Stimulated activated CD8-positive, alpha-beta memory T cell treated with anti-CD3 and anti-CD28 coated beads, Interleukin-15, amount 100 ng/mL, for 48 hours (primary cell): ENCODE measurements around the gene OR10T2.
"Not testable (repeated sequence)": the region's sequence is repeated elsewhere in the genome, so short reads cannot be mapped to it uniquely, and the experiment has no call there.

Experiments
- DNase-seq, 2 donors: peaks; one replicate each; pipeline ENCODE4 v3.0.0-alpha.2; 2020; ENCODE audit warnings: low read depth in 2 of 2

OR10T2 gene, protein sequence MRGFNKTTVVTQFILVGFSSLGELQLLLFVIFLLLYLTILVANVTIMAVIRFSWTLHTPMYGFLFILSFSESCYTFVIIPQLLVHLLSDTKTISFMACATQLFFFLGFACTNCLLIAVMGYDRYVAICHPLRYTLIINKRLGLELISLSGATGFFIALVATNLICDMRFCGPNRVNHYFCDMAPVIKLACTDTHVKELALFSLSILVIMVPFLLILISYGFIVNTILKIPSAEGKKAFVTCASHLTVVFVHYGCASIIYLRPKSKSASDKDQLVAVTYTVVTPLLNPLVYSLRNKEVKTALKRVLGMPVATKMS

DNA sequence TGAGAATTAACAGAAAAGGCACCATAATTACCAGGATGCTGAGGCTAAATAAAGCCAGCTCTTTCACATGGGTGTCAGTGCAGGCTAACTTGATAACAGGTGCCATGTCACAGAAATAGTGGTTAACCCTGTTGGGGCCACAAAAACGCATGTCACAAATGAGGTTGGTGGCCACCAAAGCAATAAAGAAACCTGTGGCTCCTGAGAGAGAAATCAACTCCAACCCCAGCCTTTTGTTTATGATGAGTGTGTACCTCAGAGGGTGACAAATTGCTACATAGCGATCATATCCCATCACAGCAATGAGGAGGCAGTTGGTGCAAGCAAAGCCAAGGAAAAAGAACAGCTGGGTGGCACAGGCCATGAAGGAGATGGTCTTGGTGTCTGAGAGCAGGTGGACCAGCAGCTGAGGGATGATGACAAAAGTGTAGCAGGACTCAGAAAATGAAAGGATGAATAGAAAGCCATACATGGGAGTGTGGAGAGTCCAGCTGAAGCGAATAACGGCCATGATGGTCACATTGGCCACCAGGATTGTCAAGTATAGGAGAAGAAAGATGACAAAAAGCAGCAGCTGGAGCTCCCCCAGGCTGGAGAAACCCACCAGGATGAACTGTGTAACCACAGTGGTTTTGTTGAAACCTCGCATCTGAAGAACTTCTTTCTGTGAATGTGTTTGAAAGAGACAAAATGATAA is at the start of gene OR10T2:
TSS of gene OR10T2 (minus strand) at position 649 of the 697 bp plus-strand sequence. CDS start at position 649, 0 bp downstream.
- no peak for DNase-seq

DNA sequence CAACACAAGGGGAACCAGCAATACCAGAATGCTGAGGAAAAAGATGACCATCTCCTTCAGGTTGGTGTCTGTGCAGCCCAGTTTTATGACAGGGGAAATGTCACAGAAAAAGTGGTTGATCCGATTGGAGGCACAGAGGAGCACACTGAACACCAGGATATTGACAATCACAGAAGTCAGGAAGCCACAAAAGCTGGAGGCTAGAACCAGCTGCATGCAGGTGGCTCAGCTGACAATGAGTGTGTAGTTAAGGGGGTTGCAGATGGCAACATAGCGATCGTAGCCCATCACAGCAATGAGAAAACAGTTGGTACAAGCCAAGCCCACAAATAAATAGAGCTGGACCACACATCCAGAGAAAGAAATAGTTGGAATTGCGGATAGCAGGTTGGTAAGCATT is 46.1 kb upstream of the OR10T2 start:
- no peak for DNase-seq

DNA sequence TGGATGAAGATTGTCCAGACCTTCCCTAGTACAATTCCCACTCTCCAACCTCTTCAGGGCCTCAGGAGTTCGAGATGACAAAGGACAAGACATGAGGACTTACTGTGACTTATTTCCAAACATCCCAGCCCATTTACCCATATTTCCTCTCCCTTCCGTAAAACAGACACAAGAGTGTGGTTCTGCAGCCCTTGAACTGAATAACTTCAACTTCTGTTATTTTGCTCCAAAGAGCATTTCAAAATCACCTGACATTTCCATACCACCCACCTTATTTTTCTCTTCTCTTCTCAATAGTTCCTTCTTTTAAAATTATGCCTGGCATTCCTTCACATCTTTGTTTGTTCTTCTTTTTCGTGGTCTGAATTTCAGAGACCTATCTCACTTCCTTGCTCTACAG is 35.5 kb upstream of the OR10T2 start:
- DNase-seq = no peak

DNA sequence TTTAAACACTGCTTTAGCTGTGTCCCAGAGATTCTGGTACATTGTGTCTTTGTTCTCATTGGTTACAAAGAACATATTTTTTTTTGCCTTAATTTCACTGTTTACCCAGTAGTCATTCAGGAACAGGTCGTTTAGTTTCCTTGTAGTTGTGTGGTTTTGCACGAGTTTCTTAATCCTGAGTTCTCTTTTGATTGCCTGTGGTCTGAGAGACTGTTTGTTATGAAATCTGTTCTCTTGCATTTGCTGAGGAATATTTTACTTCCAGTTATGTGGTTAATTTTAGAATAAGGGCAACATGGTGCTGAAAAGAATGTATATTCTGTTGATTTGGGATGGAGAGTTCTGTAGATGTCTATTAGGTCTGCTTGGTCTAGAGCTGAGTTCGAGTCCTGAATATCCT is 30.9 kb upstream of the OR10T2 start:
- not testable (repeated sequence) for DNase-seq

DNA sequence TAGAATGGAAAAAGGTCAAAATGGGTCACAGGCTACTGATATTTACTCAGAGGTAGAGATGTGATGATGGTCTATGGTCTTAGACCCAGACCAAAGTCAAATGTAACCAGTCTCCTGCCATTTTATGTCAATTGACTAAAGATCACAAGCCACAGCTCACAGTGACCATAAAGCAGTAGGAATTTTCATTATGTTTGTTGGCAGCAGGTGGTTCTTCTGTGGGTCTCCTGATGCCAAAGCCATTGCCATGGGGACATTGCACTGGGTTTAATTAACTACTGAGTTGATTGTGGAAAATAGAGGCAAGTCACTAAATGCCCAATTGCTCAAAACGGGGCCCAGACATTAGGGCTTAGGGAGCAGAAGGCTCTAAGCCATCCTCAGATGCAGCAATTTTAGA is 26.9 kb upstream of the OR10T2 start, which contains the start of gene OR10K2:
TSS of gene OR10K2 (minus strand) at position 101 of the 400 bp plus-strand sequence. CDS start 5,371 bp downstream, outside the sequence.
- no peak for DNase-seq

DNA sequence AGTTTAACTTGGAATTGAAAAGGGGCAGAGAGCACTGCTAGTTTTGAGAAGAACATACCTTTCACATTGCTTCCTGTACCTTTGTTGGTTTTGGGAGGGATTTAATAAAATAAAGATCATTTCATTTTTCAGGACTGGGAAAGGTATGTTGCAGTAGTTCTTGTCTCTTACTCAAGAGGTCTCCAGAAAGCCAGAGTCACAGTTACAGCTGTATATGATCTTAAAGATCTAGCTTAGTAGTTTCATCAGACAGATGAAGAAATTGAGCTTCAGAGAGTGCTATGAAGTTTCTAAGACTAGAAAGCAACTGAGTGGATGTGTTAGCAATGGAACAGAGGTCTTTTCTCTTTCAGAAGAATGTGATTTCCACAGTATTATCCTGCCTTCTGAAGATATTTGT is 25.8 kb upstream of the OR10T2 start:
- DNase-seq = no peak

DNA sequence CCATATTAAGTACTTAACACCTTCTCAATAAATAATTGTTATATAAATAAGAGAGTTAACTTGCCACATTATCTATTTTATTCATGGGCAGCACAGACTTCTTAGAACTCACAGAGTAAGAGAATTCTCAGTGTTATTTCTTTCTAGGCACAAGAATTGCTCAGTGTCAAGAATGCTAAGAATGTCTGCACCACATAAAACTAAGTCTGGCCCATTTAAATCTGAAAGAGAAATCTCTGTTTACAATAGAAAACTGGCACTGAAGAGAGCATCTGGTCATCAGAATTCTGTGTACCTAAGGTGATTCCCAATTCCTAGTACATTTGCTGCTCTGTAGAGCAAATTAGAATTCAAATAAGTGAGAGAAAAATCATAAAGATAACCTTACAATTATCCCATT is 22.9 kb upstream of the OR10T2 start:
- DNase-seq = no peak

DNA sequence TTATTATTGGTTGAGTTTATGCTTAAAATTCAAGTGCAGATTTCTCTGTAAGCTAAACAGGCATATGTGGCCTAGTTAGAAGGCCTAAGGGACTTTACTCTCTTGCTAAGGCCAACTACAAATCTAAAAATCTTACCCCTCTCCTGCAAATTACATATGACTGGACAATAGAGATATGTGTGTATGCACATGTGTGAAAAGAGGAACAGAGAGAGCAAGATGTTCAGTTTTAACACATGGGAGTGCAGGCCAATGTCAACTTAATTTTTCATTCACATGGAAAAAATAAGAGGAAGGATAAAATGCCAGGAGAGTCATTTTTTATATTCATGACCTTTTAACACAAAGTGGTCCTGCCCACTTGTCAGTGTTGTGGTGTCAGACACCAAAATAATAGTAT is 18.3 kb upstream of the OR10T2 start:
- DNase-seq = no peak

DNA sequence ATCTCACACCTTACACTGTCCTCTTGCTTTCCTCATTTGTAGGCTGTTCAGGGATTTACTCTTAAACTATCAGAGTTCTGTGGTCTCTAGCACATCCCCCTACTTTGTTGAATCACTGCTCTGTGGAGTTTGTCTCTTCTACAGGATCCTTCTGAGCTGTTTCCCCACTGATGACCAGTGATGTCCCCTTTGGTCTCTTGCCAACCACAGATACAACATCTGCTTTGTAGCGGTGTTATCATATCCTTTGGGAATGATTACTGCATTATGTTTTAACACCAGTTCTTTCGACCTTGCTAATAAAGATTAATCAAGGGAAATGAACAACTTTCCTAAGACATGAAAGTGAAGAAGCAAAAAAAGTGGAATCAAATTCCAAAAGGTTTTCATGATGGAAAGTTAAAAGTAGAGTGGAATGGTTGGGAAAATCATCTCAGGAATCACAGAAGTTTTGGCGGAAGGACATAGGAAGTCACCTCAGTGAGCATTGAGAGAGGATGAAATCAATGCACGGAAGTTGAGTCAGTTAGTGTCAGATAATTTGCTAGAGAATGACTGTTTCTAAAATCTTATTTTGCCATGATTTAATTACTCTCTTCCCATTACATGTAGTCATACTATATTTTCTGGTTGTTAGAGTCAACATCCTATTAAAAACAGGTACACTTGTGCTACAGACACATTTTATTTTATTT is 15.5 kb upstream of the OR10T2 start:
- DNase-seq = no peak

DNA sequence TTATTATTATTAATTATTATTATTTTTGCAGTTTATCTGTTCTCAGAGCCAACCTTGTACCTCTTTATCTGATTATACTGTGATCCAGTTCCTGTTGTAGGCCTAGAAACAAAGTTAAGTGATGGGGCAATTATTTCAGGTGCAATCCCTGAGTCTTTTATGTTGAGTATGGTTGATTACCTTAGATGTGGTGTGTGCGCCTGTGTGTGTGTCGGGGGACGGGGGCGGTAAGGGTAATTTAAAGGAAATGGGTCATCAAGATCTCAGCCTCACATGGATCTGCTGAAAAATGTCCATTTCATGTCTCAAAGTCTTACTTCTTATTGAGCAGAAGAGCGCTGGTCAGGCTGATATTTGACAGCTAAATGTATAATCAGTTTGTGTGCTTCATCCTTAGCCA is 7.8 kb upstream of the OR10T2 start:
- DNase-seq = no peak

DNA sequence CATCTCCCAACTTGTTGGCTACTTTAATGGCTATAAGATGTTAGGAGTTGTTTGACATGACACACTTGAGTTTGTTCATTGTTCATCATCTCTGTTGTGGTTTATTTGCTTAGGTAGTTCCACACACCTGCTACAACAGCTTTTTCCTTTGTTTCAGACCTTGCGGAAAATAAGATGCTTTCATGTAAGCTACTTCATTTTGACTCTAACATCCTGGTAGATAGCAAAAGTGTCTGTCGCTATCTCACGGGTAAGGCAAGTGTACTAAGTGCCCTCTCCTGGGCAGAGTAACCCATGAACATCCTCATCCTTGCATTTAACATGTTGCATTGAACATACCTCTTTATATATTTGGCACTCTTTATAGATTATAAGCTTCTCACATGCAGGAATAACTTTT is 1.6 kb upstream of the OR10T2 start:
- DNase-seq = no peak

DNA sequence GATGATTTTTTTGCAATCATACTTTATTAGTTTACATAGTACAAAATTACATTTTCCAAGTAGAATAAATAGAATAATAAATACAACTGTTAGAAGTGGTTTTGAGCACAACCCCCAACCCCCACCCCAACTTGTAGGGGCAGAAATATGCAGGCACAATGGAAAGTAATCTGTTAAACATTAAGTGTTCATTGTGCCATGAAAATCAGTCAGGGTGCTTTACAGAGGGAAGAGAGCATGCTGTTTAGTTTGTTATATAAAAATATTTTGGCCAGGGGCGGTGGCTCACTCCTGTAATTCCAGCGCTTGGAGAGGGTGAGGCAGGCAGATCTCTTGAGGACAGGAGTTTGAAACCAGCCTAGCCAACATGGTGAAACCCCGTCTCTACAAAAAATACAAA is 2.6 kb downstream of the OR10T2 start:
- no peak for DNase-seq

DNA sequence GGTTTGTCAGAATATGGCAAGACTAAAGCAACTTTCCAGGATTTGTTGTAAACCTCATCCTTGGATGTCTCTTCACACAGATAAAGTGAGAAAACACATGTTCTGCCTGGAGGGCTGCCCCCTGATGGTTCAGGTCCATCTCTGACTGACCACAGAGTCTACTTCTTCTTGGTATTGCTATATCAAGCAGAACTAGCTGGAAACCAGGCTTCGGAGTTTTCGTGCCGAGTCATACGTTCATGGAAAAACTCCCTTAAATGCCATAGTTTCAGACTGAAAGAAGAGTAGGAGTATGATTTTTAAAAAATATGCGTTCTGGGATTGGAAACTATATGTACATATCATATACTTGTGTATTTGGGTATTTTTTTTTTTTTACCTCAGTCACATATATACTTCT is 5.8 kb downstream of the OR10T2 start:
- DNase-seq = no peak

DNA sequence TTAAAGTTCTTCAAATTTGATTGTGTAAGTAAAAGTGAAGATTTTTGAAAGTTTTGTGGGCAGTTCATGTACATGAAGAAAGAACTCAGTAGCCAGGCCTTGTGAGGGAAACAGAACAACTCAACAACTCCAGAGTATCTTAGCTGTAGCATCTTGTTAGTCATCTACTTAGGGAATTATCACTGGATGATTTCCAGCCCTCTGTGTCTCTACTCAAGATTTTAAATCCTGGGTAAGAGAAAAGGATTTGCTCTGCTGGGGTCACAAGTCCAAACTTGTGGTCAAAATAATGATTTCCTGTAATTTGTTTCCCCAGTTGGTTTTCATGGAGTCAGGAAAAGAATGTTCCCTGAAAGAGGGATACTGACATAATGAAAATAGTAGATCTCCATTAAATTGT is 8.2 kb downstream of the OR10T2 start:
- DNase-seq = no peak

DNA sequence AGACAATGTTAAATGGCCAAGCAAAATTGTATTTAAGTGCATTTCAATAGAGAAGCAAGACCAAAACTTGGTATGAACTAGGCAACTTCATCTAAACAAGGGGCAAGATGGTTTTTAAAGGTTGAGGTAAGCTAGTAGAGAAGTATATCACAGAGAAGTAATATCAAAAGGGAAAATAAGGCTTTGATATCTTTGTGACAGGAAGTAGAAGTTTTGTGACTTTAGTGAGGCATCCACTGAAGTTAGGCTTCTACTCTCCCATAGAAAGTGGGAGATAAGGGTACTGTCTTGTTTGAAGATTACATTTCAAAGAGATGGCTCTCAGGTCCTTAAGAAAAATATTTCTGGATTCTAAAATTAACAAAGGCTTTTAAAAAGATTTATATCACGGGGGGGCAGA is 8.9 kb downstream of the OR10T2 start:
- DNase-seq = no peak

DNA sequence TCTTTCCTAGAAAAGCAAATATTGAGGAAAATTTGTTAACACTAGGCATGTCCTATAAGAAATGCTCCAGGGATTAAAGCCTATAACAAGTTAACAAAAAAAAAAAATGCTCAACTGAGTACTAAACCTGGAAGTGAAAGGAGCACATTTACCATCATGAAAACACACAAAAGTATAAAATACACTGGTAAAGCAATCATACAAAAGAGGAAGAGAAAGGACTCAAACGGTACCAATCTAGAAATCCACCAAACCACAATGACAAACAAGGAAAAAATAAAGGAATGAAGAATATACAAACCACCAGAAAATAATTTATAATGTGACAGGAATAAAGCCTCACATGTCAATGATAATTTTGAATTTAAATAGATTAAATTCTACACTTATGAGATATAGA is 24.4 kb downstream of the OR10T2 start:
- no peak for DNase-seq

DNA sequence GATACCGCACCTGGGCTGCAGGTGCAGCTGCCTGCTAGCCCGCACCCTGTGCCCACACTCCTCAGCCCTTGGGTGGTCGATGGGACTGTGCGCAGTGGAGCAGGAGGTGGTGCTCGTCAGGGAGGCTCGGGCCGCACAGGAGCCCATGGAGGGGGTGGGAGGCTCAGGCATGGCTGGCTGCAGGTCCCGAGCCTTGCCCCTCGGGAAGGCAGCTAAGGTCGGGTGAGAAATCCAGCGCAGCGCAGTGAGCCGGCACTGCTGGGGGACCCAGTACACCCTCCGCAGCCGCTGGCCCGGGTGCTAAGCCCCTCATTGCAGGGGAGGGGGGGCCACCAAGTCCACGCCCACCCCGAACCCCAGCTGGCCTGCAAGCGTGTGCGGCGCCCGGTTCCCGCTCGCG is 25.2 kb downstream of the OR10T2 start:
- DNase-seq = not testable (repeated sequence)

DNA sequence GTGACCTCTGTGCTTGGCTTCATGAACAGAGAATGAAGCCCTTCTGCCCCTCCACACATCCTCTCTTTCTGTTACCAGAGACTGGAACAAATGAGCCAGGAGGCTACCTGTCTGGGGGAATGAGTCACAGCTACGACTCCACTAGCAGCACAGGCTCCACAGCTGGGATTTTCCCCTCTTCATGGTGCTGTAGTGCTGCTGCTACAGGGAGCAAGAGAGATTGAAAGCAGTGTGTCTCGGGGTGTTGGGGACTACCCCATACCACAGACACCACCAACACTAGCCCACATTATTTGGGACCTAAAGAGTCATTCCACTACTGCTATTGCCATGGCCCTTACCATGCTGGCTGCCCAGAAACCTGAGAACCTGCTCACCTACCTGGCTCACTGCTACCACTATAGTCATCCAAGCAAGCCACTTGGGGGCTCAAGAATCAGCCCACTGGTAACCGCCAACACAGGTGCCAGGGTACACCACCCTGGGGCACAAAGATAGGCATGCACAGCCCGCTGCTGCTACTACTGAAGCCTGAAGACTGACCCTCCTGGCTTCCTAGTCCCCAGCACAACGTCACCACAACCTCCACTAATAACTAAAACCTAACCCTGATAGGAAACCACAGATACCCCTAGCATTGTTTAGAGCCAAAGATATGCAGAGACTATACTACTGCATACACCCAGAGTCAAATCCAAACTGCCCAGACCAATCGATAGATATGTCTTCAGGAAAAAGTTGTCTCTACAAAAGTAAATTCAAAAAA is 27.9 kb downstream of the OR10T2 start:
- peak; percentile 35 to 47 for DNase-seq

DNA sequence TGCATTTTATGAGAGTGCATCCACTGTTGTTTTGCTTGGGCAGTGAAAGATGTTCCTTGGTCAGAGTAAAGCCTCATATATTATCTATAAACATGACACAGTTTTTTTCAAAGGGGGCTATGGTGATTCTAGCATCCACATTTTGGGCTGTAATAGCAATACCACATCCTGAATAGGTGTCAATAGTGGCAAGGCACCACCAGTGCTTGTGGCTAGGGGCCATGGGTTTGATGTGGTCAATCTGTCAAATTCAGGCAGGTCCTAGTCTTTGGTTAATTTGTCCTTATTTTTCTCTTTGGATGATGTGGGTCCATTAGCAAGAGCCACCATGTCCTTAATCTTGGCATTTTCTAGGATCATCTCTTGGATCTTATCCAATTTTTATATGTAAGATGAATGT is 32.5 kb downstream of the OR10T2 start:
- DNase-seq = no peak

DNA sequence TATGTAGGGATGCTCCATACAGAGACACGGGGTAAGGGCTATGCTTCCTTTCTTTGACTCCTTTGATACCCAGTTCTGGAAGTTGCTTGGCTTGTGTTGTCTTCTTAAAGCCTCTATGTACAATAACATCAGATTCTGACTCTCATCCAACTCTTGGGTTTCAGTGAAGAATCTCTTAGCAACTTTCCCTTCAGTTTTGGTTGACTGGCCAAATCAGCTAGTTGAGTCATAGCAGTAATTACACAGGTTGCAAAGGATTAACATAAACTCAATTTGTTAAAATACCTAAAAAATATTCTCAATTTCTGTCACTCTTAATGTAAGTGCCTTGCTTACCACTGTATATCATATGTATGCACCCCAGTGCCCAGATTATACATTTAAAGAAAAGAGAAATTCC is 36.3 kb downstream of the OR10T2 start:
- no peak for DNase-seq

DNA sequence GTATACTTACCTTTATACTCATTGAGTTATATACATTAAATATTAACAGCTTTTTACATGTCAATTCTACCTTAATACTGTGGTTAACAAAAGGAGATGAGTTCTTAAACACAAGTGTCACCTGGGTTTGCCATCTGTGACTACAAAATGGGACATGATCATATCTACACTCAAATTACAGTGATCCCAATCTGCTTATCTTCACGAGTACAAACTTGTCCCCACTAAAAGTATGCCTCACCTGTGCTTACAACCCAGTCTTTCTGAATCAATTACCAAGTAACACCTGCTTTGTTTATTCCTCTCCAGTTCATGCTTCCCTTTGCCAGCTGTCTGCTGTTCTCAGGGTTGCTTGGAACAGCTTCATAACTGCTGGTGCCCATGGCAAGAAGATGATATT is 36.8 kb downstream of the OR10T2 start:
- DNase-seq = no peak

DNA sequence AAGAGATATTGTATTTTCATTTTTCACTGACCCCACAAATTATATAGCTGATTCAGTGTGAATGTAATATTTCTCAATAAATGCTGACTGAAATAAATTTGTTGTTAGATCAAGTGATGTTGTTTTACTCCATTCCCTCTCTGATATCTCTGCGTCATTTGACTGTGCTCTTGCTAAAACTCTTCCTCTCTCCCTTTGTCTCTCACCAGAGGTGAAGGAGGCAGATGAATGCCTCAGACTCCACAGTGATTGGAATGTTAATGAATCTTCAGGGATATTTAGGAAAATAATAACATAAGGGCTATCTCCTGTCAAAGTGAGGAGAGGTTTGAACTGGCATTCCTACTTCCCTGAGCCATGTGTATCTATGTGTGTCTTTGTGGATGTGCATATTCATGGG is 41.8 kb downstream of the OR10T2 start:
- no peak for DNase-seq
